RCC 7860 (cell line): Measurements from ENCODE around the gene GPR21.

Experiments
- DNase-seq: peaks from one replicate; pipeline ENCODE4 v3.0.0-alpha.2; 2015; ENCODE audit warnings: low spot score
- FAIRE-seq: peaks from 2 replicates; lab custom pipeline; 2012; peaks lifted over from hg19 to GRCh38; lab: Jason Lieb, UNC

The GPR21 gene

GRCh38 chr9:123033352-123033751 lies at the start of gene GPR21:
Gene GPR21 (plus strand): TSS chr9:123033667. CDS start chr9:123034567, 900 bp downstream.
- DNase-seq (no peak), FAIRE-seq (no peak)

DNA sequence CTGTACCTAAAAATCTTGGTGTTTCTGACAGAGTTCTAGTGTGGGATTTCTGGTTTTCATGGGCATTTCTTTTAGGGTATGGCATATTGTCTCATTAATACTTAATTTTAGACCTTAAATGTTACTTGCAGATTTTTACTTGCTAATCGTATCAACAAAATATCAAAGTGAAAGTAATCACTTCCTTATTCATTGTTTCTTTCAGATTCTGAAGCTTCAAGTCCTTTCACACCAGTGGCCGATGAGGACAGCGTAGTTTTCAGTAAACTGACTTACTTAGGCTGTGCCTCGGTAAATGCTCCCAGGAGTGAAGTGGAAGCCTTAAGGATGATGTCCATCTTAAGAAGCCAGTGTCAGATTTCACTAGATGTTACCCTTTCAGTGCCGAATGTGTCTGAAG lies 47.5 kb upstream of the GPR21 start:
- no peak for FAIRE-seq
- no peak for DNase-seq

DNA sequence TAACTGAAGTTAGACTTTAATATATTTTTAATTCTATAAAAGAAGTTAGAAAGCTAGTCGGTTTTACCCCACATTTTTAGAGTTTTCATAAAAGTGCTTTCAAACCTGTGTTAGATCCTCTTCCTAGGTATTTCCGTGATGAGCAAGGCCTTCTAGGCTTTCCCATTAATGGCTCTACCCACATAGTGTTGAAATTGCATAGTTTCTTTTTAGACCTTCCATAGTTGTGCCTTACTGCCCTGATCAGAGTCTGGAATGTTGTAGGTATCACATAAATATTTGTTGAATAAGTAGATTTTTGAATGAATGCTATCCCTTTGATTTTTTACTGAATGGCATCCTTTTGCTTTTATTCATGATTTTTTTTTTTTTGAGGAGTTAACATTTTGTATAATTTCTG lies 45.3 kb upstream of the GPR21 start:
- FAIRE-seq (no peak), DNase-seq (no peak)

GRCh38 chr9:122988920-122989621 lies 44.4 kb upstream of the GPR21 start:
- DNase-seq = no peak
- no peak for FAIRE-seq

DNA sequence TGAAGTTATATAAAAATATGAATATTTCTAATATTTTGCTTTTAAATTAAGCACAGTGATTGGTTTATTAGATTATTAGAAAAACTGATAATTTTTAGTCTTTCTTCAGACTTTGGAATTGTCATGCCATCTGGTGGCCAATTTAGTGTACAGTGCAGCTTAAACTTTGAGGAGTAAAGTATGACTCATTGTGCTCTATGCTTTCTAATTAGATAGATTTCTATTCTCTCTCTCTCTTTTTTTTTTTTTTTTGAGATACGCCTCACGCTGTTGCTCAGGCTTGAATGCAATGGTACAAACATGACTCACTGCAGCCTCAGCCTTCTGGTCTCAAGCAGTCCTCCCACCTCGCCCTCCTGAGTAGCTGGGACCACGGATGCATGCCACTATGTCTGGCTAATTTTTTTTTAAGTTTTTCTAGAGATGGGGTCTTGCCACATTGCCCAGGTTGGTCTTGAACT lies 42.1 kb upstream of the GPR21 start:
- FAIRE-seq = peak; percentile 96
- peak; percentile 85 for DNase-seq

DNA sequence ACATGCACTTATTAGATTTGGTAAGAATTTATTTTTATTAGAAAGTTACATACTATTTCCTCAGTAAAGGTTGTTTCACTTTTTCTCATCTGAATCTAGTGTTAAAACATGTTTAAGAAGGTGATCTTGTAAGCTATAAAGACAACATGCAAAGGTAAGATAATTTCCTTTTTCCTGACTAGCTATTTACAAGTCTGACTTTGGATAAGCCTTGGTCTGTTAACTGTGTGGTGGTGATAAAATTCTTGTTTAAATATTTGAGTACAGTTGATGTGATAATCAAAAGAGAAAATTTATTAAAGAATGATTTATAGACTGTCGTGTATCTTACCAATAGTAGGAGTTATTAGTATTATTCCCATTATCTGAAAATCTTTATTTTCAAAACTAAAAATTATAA lies 36.9 kb upstream of the GPR21 start:
- DNase-seq (no peak), FAIRE-seq (peak; percentile 33)

DNA sequence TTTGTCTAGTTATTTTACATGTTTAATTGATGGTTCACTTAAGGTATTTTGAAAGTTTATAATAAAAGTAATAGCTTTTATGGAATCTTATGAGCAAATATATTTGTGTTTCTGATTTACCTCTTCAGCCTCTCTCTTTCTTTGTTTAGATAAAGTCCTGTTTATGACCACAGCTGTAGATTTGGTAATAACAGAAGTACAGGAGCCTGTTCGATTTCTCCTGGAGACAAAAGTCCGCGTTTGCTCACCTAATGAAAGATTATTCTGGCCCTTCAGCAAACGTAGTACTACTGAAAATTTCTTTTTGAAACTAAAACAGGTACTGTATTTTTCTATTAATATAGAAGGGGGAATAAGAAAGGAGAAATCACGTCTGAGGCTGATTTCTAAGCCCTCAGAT lies 35.0 kb upstream of the GPR21 start:
- no peak for DNase-seq
- FAIRE-seq = no peak

DNA sequence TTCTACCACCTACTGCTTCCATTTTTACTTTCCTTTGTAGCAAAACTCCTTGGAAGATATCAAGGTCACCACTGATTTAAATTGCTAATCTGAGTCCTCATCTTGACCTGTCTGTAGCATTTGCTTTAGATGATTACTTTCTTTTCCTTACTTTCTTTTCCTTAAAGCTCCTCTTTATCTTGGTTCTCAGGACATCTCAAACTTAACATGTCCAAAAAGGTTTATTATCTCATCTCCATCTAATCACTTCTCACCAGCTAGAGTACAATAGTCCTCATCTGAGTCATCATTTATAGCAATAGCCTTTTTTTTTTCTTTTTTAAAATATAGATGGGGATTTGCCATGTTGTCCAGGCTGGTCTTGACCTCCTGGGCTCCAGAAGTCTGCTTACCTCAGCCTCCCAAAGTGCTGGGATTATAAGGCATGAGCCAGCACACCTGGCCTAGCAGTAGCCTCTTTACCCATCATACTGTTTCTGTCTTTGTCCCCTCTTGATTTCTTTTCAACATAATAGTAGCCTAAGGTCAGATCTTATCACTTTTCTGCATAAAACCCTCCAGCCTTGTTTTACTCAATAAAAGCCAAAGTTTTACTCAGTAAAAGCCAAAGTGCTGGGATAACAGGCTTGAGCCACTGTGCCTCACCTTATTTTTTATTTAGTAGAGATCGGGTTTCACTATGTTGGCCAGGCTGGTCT lies 32.9 kb upstream of the GPR21 start:
- FAIRE-seq (no peak), DNase-seq (no peak)

DNA sequence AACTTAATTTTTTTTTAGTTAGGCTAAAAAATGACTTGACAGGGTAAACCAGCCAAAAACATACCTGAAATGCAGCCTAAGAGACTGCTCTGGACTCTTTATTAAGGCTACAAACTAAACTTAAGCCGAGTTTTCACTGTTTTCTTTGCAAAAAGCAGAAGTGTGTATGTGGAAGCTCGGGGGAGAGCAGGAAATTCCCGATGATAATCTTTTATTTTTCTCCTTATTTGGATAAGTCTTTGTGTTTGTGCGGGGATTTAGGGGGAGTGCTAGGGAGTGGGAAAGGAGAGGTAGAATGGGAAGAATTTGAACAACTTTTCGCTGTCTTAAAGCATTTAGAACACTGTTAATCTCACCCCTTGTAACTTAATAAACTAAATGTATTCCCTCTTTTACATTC lies 30.7 kb upstream of the GPR21 start:
- FAIRE-seq = no peak
- DNase-seq = no peak

- FAIRE-seq = no peak
These were observed 30.0 kb upstream of the GPR21 start for GRCh38 chr9:123003466-123003865.

GRCh38 chr9:123005964-123006363 lies 27.5 kb upstream of the GPR21 start:
- DNase-seq = no peak
- FAIRE-seq = no peak

More at GRCh38 chr9:123003466-123003865, 30.0 kb upstream of the GPR21 start:
- no peak for DNase-seq

- no peak for FAIRE-seq
- DNase-seq = no peak
These were observed 26.2 kb upstream of the GPR21 start for GRCh38 chr9:123007269-123007668.

- FAIRE-seq = no peak
- DNase-seq = no peak
These were observed 24.6 kb upstream of the GPR21 start for GRCh38 chr9:123008909-123009308.

DNA sequence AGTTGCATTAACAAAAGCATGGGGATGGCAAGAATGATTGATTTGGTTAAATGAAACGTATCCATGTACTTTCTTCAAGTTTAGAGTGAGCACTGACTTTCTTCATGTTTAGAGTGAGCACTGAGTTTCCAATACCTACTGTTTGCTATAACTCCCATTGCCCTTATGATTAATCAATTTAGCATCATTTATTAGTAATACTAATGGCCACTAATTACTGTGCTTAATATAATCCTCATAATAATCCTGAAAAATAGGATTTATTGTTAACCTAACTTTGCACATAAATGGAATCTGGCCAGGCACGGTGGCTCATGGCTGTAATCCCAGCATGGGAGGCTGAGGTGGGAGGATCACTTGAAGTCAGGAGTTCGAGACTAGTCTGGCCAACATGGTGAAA lies 22.1 kb upstream of the GPR21 start:
- DNase-seq (no peak), FAIRE-seq (no peak)

GRCh38 chr9:123011878-123012528 lies 21.5 kb upstream of the GPR21 start:
- no peak for FAIRE-seq
- no peak for DNase-seq

- FAIRE-seq (no peak), DNase-seq (no peak)
These were observed 16.8 kb upstream of the GPR21 start for GRCh38 chr9:123016631-123017030.

- no peak for DNase-seq
- no peak for FAIRE-seq
These were observed 12.7 kb upstream of the GPR21 start for GRCh38 chr9:123020796-123021195.

- FAIRE-seq = no peak
These were observed 7.0 kb upstream of the GPR21 start for GRCh38 chr9:123026425-123026824.

DNA sequence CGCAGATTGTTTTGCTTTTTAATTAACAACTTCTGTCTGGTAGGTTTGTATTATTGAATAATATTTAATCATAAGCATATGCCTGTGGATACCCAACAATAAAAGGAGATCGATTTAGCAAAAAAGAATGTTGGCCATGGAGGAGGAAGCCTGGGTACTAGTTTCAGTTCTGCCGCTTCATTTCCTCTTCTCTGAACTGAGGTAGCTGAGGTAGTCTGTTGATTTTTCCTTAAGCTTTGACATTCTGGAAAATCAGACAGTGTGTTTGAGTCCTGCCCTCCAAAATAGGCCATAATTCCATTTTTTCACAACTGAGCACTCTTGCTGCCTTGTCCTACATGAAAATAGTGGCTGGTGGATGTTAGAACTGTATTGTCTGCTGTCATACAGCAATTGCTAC lies 6.0 kb upstream of the GPR21 start:
- DNase-seq (no peak), FAIRE-seq (no peak)

More at GRCh38 chr9:123026425-123026824, 7.0 kb upstream of the GPR21 start:
- no peak for DNase-seq

DNA sequence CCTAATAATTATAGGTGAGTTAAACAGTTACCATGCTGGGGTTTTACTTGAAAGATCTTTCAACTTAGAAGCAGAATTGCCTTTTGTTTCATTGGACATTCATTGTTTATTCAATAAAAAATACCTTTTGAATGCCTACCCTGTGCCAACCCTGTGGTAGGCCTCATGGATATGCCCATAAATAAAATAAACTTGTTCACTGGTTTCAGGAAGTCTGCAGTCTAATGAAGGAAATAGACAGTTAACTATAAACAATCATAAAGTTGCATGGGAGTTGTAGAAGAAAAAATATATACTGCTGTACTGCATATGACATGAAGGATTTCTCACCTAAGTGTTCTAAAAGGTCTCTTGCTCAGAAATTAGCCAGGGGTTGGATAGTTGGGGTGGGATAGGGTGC lies 5.3 kb upstream of the GPR21 start:
- FAIRE-seq = no peak
- DNase-seq = no peak

GRCh38 chr9:123028973-123029372 lies 4.5 kb upstream of the GPR21 start:
- no peak for FAIRE-seq
- DNase-seq = no peak

DNA sequence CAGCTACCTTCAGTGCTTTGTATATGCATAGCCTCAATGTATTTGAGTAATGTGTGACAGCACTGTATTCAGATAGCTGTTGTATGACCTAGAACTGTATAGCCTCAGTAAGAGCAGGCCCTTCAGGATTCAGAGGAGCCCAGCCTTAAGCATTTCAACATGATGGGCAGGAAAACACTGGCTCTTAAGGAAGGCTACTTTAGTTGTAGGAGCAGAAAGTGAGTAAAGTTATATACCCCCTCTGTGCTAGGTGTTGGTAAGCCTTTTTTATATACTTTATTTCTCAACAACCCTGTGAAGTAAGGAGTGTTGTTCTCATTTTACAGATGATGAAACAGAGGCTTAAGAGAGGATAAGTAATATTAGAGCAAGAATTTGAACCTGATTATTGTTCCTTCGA lies 1.5 kb upstream of the GPR21 start:
- no peak for FAIRE-seq

More for the DNA sequence above, 1.5 kb upstream of the GPR21 start:
- DNase-seq = no peak
